Cardiac muscle cell (in vitro differentiated cells and primary cell): Measurements from ENCODE around the gene ANAPC15. TPM values are rescaled to one million over a fixed set of nuclear protein-coding genes. Genes with fewer than 3 reads are reported as not detected.

Experiments used
- DNase-seq, 2 donors: peaks; one replicate each; pipeline versions ENCODE4 v3.0.0 to v3.0.0-alpha.2; 2010 to 2017; ENCODE audit warnings: low read depth in 1 of 2, low spot score in 1 of 2
- H3K27ac ChIP-seq: fragments of 200-600 bp; sonication (generic); 2 replicates; pipeline ENCODE4 v1.5.1; 2016
- H3K27me3 ChIP-seq: fragments of 200-600 bp; sonication (generic); 2 replicates; pipeline ENCODE4 v1.6.0; 2016; ENCODE audit warnings: control low read depth
- H3K36me3 ChIP-seq: fragments of 200-600 bp; sonication (generic); 2 replicates; pipeline ENCODE4 v1.5.1; 2016; ENCODE audit warnings: control low read depth
- H3K4me1 ChIP-seq: fragments of 200-600 bp; sonication (generic); 2 replicates; pipeline ENCODE4 v1.8.1; 2017; ENCODE audit warnings: low read depth, mild to moderate bottlenecking, mixed run types
- H3K4me3 ChIP-seq: fragments of 200-600 bp; sonication (generic); 2 replicates; pipeline ENCODE4 v1.5.1; 2016; ENCODE audit warnings: mild to moderate bottlenecking
- H3K9me3 ChIP-seq: fragments of 200-600 bp; sonication (generic); 2 replicates; pipeline ENCODE4 v1.5.1; 2017; ENCODE audit warnings: low read depth, mild to moderate bottlenecking, control low read depth
- CTCF ChIP-seq: IDR thresholded peaks from 2 replicates; pipeline ENCODE4 v1.5.1; 2012; ENCODE audit warnings: low read depth, mild to moderate bottlenecking, low read length
- polyA plus RNA-seq: library from polyadenylated mRNA; unstranded; fragments of >200 nt; fragmentation: Nextera tagmentation; extraction: Ambion mirVana; gene quantifications from 2 replicates; pipeline ENCODE4 v1.2.1, GENCODE V29; 2016
- total RNA-seq: library from RNA; depleted of rRNA; stranded (reverse); fragments of >200 nt; gene quantifications from 2 replicates; pipeline ENCODE4 v1.2.3, GENCODE V29; 2016

The ANAPC15 gene
- total and polyA plus RNA-seq, 2 experiments from 2014 or later = 49.9 to 101 TPM

DNA sequence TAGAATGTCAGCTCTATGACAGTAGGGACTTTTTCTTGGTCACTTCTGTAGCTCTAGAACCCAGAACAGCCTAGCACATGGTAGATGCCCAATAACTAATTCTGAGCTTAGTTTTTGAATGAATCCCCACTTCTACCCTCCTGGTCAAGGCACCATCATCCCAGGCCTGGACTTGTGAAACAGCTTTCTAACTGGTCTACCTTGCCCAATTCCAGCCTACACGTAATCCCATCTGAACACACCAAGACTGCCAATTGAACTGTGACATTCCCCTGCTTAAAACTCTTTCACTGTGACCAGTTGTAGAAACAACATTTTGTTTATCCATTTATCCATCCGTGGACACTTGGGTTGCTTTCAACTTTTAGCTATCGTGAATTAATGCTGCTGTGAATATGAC lies 16.9 kb upstream of the ANAPC15 start:
- Histone ChIP-seq H3K9me3 (no peaks in the 10 kb centered on the region), H3K27ac (no peak overlapping the region), H3K4me3 (no peak overlapping the region), H3K36me3 (no peaks in the 10 kb centered on the region), H3K27me3 (peaks cover 16% of the 10 kb centered on the region), H3K4me1 (no peaks in the 10 kb centered on the region)
- no peak for DNase-seq
- no peak for TF ChIP-seq CTCF

- Histone ChIP-seq H3K4me1 (no peaks in the 10 kb centered on the region), H3K27ac (no peak overlapping the region), H3K4me3 (no peak overlapping the region), H3K9me3 (no peaks in the 10 kb centered on the region), H3K36me3 (no peaks in the 10 kb centered on the region), H3K27me3 (peaks cover 16% of the 10 kb centered on the region)
- no peak for DNase-seq
- no peak for TF ChIP-seq CTCF
These were observed 15.4 kb upstream of the ANAPC15 start for GRCh38 chr11:72127923-72128322.

GRCh38 chr11:72125956-72126355 lies 13.5 kb upstream of the ANAPC15 start:
- no peak for DNase-seq
- Histone ChIP-seq H3K27me3 (no peaks in the 10 kb centered on the region), H3K9me3 (no peaks in the 10 kb centered on the region), H3K27ac (no peak overlapping the region), H3K4me1 (no peaks in the 10 kb centered on the region), H3K4me3 (no peak overlapping the region), H3K36me3 (no peaks in the 10 kb centered on the region)
- TF ChIP-seq CTCF = no peak

- Histone ChIP-seq H3K27ac (no peak overlapping the region), H3K36me3 (no peaks in the 10 kb centered on the region), H3K4me3 (no peak overlapping the region), H3K4me1 (no peaks in the 10 kb centered on the region), H3K9me3 (no peaks in the 10 kb centered on the region), H3K27me3 (no peaks in the 10 kb centered on the region)
- no peak for TF ChIP-seq CTCF
- no peak for DNase-seq
These were observed 11.6 kb upstream of the ANAPC15 start for GRCh38 chr11:72124046-72124445.

DNA sequence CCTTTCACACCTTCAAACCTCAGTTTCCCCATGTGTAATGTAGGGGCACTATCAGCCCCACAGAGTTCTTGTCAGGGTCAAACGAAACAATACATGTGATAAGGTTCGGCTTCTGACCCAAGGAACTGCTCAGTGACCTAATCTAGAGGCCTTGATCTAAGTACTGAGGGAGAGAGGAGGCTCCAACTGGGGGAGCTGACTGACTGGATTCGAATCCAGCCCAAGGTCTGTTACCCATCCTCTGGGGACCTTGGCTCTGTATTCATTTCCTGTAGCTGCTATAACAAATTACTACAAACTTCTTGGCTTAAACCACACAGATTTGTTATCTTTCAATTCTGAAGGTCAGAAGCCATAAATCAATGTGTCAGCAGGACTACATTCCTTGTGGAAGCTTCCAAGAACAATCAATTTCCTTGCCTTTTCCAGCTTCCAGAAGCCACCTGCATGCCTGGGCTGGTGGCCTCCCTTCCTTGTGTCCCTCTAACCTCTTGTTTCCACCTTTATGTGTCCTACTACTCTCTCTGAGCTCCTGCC lies 10.7 kb upstream of the ANAPC15 start:
- H3K36me3 ChIP-seq = no peaks in the 10 kb centered on the region

More for the DNA sequence above, 10.7 kb upstream of the ANAPC15 start:
- Histone ChIP-seq H3K4me1 (no peaks in the 10 kb centered on the region), H3K9me3 (no peaks in the 10 kb centered on the region), H3K27me3 (no peaks in the 10 kb centered on the region), H3K27ac (no peak overlapping the region), H3K4me3 (no peak overlapping the region)
- DNase-seq = no peak
- no peak for TF ChIP-seq CTCF
